HG03575 (cell line): ENCODE results near the gene CPED1.

Experiments
- ATAC-seq: cut with Tn5 transposase; IDR thresholded peaks from one replicate; pipeline ENCODE4 v1.9.1; 2021; ENCODE audit not compliant: unreplicated experiment, insufficient number of reproducible peaks, low FRiP score; ENCODE audit errors: extremely low read depth

The CPED1 gene

DNA sequence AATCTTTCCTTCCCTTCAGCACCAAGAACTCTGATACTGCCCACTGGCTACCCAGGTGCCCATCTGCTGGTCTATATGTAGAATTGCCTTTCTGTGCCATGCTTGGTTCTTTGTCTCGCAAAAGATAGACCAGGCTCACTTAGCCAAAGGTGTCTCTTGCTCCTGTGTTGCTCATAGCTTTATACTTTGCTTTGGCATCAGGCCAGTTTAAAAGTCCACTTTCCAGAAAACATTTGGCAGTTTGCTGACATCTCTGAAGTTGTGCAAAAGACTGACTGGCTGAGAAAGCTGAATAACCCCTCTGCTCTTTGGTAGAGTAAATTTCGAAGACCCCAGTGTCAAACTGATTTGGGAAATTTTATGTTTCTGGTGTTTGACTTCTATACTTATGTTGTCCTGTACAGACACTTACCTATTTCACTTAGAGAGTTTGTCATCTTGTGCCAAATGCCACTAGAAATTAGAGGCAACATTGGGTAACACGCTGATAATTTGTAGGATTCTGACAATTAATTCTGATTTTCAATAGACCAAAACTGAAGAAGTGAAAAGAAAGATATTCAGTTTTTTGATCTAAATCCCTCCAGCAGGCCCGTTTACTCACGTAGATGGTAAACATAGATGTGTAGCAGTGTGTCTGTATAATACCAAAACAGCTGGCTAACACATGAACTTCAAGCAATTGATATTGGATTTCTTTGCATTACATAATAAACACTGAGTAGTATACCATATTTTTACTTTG, 91.1 kb downstream of the CPED1 start:
- no peak for ATAC-seq

DNA sequence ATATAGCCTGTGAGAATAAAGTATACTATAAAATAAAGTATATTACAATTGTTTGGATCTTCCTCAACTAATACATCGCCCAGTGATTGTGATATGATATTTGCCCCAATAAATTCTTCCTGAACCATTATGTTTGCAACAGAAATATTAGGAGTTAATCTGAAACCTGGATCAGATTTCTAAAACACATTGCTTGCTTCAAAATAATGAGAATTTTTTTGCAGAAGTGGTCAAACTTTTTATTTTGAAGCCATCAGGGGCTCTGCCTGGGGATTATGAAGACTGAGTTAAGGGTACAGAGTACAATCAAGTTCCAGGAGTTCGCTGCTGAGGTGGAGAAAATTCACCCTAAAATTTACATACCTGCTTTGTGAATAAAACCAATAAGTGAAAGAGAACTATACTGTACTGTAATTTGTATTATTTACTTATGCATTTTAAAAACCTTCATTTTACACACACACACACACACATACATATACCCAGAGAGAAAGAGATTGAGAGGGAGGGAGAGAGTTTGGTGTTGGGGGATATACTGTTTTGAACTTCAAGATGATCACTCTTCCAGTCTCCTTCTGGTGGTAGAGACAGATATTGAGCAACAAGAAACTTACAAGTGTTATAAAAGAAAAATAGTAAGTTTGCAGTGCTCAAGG, 91.9 kb downstream of the CPED1 start:
- ATAC-seq, result no peak

DNA sequence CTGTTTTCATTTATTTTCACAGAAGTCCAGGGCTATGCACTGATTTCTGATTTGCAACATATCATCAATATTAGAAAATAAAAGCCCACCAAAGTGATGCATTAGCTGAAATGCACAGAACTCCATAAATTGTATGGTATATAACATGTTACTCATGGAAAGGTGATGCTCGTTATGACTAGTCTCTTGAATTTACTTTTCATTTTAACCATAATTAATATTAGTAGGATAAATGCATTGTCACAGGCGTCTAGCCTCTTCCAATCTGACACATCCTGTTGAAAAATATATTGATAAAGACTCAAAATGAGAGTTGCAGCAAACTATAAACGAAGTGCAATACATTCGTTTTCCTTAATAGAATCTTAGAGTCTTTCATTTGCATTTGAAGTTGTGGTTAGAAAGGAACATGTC, 92.4 kb downstream of the CPED1 start:
- no peak for ATAC-seq

DNA sequence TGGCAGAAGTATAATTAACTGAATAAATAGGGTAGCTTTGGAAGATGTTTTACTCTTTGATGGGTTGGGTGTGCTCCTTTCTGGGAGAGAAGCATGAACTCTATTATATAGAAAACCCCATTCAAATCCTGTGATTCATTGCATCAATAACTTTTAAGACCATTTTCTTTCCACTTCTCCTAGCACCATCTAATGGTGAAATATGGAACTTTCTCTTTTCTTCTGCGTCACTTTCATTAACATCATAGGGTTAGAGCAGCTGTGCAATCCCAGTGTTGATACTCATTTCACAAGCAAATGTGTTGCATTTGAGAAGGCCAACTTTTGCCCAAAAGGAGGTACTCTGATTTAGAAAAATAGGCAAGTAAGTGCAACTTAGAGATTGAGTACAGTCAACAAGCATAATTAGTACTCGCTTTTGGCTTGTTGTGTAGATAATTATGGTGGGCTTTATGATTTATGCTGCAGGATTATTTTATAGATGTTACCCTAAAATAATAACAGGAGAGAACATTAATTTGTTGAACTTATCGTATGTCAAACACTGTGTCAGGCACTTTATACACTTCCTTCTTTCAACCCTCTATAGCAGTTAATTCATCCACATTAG, 92.9 kb downstream of the CPED1 start:
- no peak for ATAC-seq

DNA sequence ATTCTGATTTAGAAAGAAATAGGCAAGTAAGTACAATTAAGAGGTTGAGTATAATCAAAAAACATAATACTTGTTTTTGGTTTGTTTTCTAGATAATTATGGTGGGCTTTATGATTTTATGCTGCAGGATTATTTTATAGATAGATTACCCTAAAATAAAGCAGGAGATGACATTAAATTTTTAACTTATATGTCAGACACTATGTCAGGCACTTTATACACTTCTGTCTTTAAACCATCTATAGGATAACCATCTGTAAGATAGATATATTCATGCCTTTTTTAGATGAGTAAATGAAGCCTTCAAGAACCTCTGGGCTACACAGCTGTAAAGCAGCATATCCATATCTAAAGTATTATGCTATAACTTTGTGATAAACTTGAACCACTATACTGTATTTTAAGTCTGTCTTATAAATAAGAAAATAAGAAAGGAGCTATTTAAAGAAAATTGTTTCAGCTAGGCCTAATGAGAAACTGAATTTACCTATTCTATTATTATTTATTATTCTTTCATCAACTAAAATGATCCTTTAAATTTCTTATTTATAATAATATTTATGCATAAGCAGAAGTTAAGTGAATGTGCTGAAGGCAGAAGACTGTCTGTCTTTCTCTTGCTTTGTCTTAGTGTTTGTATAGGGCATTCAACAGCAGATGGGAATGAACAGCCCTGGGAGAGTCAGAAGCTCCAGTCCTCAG, 94.0 kb downstream of the CPED1 start:
- no peak for ATAC-seq

DNA sequence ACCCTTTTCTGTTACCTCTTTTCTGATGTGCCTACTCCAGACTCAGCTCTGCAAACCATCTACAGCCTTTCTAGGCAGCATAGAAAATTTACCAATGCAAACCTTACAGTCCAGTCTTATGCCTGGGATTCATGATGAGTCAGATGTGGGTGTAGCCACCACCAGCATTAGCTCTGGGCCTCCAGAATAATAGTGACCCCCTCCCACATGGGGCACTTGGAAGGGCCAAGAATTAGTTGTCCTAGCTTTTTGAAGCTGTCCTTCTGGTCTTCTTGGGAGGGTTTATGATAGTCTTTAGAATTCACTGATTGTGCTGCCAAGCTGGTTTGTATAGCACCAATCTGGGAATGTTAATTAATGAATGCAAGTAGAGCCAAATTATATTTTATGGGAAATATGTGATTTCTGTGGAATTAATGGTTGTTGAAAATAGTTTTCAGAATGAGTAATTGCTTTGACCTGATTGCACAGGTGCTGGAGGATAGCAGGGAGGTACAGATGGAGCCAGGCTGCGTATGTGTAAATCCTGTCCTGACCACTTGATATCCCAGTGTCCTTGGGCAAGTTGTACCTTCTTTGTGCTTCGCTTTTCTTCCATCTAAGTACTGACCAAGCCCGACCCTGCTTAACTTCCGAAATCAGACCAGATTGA, 94.8 kb downstream of the CPED1 start:
- no peak for ATAC-seq

DNA sequence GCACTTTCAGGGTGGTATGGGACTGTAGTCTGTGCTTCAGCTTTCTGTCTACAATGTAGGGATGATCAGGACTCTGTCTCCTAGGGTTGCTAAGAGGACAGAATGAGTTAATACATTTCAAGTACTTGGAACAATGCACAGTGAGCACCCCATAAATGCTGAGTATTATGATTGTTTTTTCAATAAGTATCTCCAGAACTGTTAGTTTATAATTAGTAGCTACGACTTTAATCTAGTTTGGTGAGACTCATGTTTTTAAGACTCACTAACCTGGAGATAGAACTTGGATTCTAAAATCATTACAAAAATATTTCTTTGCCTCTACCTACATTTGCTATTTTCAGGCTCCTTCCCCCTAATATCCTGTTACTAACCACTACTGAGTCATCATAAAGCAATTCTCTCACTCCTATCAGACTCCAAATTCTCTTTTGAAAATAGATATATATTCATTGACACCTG, 95.3 kb downstream of the CPED1 start:
- no peak for ATAC-seq

DNA sequence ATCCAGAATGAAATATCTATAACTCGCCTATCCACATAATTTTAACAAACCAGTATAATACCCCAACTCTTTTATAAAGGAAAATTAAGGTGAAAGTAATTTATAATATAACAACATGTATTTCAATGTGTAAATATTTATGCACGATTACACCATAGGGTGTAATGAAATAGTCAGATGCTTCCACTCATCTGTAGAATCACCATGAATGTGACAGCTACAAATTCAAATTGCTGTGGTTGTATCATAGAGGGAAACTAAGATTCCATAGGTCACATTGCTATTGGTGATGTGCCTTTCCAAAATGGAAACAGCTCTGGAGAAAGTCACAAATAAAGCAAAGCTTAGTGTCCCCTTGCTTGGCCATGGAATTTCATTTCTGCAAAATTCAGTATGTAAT, 95.7 kb downstream of the CPED1 start:
- ATAC-seq, result no peak

DNA sequence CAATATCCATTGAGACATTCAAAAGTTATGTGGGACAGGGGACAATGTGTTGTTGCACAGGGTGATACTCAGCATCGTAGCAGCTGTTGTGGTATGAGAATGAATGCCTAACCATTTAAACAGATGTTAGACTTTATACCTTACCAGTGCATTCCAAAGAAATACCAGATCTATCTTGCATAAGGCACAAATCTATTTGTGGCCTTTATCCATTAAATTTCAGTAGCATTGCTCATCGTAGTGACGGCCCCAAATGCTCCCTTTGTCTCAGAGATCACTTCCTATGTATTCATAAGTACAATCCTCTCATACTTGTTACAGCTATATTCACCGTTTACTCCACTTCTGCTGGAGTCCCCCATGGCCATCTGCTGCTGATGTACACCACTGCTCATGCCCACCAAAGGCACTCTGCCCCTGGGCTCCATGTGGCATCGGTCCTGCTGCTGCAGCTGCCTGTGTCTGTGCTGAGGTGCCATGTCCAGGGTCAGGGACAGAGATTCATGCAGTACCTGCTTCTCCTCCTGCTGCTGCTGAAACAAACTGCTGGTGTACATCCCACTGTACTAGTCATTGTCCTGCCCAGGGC, 96.3 kb downstream of the CPED1 start:
- no peak for ATAC-seq

DNA sequence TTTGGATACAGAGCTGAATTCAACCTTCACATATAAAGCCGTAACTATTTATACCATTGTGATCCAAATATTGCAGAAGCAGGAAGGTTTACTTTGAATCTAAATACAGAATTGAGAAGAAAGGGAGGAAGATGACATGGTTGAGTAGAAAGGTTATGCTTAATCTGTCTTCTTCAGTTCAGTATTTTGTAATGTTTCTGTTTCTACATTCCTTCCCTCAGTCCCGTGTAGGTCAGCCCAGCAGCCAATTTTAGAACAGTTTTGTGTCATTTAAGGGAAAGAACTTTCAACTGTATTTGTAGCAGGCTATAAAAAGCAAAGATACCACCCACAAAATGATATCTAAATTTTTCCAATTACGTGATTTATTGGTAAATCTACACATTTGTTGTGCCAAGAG, 97.4 kb downstream of the CPED1 start:
- no peak for ATAC-seq

DNA sequence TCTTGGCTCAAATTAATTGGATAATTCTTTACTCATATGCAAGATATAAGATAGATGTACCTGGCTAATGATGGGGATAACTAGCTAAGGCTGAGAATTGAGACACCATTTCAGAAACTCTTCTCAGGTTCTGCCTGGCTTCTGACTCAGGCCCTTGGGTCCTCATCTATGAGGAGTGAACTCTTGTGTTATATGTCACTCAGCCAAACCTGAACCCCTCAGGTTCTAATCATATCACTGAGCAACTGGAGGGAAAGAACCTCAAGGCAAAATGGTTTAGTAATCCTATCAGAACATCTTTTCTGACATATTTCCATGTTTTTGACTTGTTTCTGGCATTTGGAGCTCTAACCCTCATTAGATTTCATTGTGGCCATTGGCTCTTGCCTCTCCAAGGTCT, 100.4 kb downstream of the CPED1 start:
- no peak for ATAC-seq

DNA sequence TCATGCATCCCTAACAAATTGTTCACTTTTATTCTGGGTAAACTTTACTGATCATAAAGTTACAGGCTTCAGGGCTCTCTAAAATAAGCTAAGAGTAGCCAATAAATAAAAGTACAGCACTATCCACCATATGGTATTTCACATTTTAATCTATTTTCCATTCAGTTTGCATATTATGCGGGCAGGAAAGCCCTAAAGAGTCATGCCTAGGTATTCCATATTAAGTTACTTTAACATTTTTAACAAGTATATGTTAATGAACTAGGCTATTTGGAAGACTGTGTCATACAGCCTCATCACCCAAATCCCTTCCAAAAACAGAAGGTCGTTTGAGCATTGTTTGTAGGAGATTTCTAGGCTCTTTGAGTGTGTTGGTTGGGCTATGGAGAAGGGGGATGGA, 106.3 kb downstream of the CPED1 start:
- no peak for ATAC-seq

DNA sequence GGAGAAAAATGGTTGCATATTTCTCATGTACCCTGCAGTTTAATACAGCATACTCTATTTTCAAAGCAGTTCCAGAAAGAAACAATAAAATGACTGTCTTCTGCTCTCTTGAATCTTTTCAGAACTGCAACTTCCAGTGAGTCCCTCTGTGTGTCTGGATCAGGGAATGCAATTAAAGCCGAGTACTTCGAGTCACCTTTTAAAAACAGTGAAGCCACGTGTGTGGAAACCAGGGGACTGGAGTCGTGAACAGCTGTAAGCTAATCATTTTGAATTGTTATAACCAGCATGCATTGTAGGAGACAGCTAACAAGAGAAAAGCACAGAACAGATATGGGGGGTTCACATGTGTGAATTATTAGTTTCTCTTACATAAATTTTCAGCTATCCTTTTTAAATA, 109.1 kb downstream of the CPED1 start:
- no peak for ATAC-seq

DNA sequence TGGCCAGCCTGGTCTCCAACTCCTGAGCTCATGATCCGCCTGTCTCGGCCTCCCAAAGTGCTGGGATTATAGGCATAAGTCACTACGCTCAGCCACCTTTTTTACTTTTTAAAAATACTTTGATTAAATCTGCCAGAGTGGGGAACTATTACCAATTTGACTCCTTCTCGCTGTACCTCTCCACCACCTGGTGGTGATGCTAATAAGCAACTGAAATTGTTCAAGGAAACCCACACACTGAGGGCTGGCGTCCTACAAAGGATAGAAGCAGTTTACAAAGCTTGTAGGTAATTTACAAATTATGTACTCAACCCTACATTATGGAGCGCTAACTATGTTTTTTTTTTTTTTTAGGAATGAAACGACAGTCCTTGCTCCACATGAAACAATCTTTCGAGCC, 111.1 kb downstream of the CPED1 start:
- no peak for ATAC-seq

DNA sequence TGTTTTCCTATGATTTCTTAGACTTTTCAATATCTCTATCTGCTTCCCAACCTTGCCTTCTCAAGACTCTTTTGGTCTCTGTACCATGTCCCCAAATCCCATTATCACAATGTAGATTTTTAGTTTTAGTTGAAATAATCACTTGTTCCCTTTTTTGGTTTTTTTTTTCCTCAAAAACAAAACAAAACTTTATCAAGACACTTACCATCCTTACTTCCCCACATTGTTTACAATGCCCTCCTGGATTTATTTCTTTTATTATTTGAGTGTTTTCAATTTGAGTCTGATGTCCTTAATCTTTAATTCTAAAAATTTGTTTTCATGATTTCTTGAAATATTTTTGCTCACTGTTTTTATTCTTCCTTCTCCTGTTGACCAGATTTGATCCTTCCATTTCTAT, 112.6 kb downstream of the CPED1 start:
- ATAC-seq, result no peak

DNA sequence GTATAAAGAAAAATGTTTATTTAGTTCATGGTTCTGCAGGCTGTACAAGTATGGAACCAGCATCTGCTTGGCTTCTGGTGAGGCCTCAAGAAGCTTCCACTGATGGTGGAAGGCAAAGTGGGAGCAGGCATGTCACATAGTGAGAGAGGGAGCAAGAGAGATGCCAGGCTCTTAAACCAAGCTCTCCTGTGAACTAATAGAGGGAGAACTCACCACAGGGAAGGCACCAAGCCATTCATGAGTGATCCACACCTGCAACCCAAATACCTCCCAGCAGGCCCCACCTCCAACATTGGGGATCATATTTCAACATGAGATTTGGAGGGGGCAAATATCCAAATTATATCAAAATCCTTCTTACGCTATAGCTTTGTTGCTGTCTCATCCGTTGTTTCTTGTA, 113.1 kb downstream of the CPED1 start:
- no peak for ATAC-seq

DNA sequence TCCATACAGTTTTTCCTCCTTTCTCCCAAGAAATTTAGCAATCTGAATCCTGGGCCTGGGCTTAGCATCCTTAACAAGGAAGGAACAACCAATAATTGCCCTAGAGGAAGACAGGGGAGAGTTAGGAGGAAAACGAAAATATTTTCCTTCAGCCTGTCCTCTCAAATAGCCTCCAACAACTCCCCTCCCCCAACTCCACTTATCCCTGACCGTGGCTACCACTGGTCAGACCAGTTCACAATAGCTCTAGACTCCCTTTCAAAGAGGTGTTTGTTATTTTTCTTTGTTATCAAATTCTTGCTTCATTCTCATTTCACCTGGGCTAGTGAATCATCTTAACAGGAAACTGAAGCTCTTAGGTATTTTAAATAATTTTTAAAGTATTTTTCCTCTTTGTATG, 114.1 kb downstream of the CPED1 start:
- no peak for ATAC-seq

DNA sequence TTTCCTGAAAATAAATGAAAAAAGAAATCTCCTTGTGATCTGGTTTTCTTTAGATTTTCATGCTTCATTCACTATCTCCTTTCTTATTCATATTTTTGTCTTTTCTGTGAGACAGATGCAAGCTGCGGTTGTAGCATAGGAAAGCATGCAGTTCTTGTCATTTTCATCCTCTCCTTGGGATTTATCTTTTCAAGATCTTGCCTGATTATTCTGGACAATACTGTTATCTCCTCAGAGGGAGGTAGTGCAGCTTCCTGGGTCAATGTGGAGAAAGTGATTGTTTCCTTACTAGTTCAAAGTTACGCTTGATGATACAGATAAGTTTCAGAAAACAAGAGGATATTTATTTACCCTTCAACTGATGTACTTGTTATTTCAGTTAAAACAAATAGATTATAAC, 114.6 kb downstream of the CPED1 start:
- no peak for ATAC-seq

DNA sequence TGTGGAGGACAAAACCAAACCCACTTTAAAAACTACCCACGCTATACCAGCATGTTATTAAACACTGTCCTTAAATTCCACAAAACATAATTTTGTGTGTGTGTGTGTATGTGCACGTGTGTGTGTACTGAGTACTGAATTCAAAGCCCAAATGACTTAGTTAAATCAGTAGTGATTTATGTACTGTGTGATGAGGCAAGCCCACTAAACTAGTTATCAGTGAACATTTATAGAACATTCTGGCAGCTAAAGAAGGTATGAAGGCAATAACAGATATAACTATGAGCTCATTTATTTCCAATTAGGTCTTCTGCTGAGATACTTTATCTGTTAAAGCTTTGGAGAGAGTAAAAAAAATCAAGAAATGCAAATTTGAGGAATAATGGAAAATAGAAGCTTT, 115.1 kb downstream of the CPED1 start:
- no peak for ATAC-seq
